AG04449 (cell line): Measurements from ENCODE around the gene FCER1G.
"Not testable (repeated sequence)": the region's sequence is repeated elsewhere in the genome, so short reads cannot be mapped to it uniquely, and the experiment has no call there.

Experiments used
- CTCF ChIA-PET: fragments of 350-600 bp; formaldehyde crosslinking; extraction: SDS; loops from one replicate; lab custom pipeline; 2021; ENCODE audit warnings: antibody characterized with exemption; lab: Yijun Ruan, JAX
- POLR2A ChIA-PET: fragments of 400-600, 350-600 bp; formaldehyde crosslinking; extraction: SDS; loops from one replicate; lab custom pipeline; 2020; ENCODE audit warnings: antibody characterized with exemption, inconsistent platforms; lab: Yijun Ruan, JAX
- DNase-seq: peaks from one replicate; pipeline ENCODE4 v3.0.0-alpha.2; 2010; ENCODE audit warnings: low read depth, low spot score
- H3K4me3 ChIP-seq: 2 replicates; pipeline ENCODE4 v1.5.1; 2011; ENCODE audit warnings: low read depth, mild to moderate bottlenecking, control low read depth, low read length
- CTCF ChIP-seq: IDR thresholded peaks from one replicate; pipeline ENCODE4 v1.5.1; 2011; ENCODE audit warnings: mild to moderate bottlenecking, moderate library complexity, low read length, control low read depth, inconsistent platforms; ENCODE audit not compliant: insufficient read depth; ENCODE audit errors: missing control alignments

The FCER1G gene

GRCh38 chr1:161235957-161236775 lies 21.1 kb downstream of the FCER1G start:
- H3K4me3 ChIP-seq, result no peak overlapping the region
- DNase-seq, result no peak
- CTCF ChIA-PET, result interaction anchor here (1.0 to 8.4 kb wide), 5 partner anchors 9 to 145 kb away, joined by 3 to 120 read pairs (median 4); partner anchors contain the start of genes APOA2 and TOMM40L
- POLR2A ChIA-PET, result no interaction called here
- TF ChIP-seq CTCF, result no peak

GRCh38 chr1:161238039-161238473 lies 23.0 kb downstream of the FCER1G start, which contains the start of gene NR1I3:
Gene NR1I3, minus strand, starts transcription at chr1:161238203. Its CDS starts 1,638 bp downstream, at chr1:161236565.
- ChIA-PET CTCF (interaction anchor here (0.9 to 8.4 kb wide), 6 partner anchors 11 to 143 kb away, joined by 3 to 120 read pairs (median 5); partner anchors contain the start of genes APOA2 and TOMM40L), POLR2A (no interaction called here)
- TF ChIP-seq CTCF, result no peak
- no peak for DNase-seq
- no peak within 1 kb of the TSS for H3K4me3 ChIP-seq

- ChIA-PET POLR2A (no interaction called here), CTCF (interaction anchor here (8.4 kb wide), 1 partner anchor 15 kb away, joined by 120 read pairs; the partner anchor contains the start of genes APOA2 and TOMM40L)
- DNase-seq, result no peak
Measured at GRCh38 chr1:161241682-161242081, 26.6 kb downstream of the FCER1G start.

GRCh38 chr1:161242313-161242712 lies 27.2 kb downstream of the FCER1G start:
- CTCF ChIA-PET, result interaction anchor here (8.4 kb wide), 1 partner anchor 16 kb away, joined by 120 read pairs; the partner anchor contains the start of genes APOA2 and TOMM40L
- no peak for TF ChIP-seq CTCF
- no peak for DNase-seq
- no peak overlapping the region for H3K4me3 ChIP-seq
- POLR2A ChIA-PET, result no interaction called here

More at GRCh38 chr1:161241682-161242081, 26.6 kb downstream of the FCER1G start:
- H3K4me3 ChIP-seq, result no peak overlapping the region
- no peak for TF ChIP-seq CTCF

GRCh38 chr1:161244888-161245287 lies 29.8 kb downstream of the FCER1G start:
- no peak overlapping the region for H3K4me3 ChIP-seq
- no peak for DNase-seq
- ChIA-PET POLR2A (no interaction called here), CTCF (interaction anchor here (1.5 kb wide), 1 partner anchor 9 kb away, joined by 4 read pairs; no protein-coding TSS in a partner anchor)
- TF ChIP-seq CTCF, result no peak

- H3K4me3 ChIP-seq, DNase-seq, POLR2A ChIA-PET: not testable (repeated sequence)
- CTCF ChIA-PET, result interaction anchor here (1.4 to 4.2 kb wide), 4 partner anchors 11 to 41 kb away, joined by 3 to 43 read pairs (median 4); partner anchors contain the start of gene TOMM40L
Measured at GRCh38 chr1:161250100-161250499, 35.0 kb downstream of the FCER1G start.
